ENCODE measurements around the gene SPINT1. TPM values are rescaled to one million over a fixed set of nuclear protein-coding genes. Genes with fewer than 3 reads are reported as not detected.

SPINT1 gene
- total RNA-seq, 1 experiment from 2014 or later: 123 TPM

- BruUV-seq (replicated peaks): no TSS peak
- Histone ChIP-seq H3K9ac (ENCODE audit: low read length) (no peak overlapping the region), H3K27me3 (ENCODE audit: insufficient read depth, low read length) (no peaks in the 10 kb centered on the region), H3K9me3 (ENCODE audit: control insufficient read depth in 1 of 2, insufficient read depth in 1 of 2, low read depth in 1 of 2, low read length in 2 of 2) (no peaks in the 10 kb centered on the region), H3K36me3 (ENCODE audit: control insufficient read depth in 1 of 2, insufficient read depth in 2 of 2, low read length in 2 of 2) (peaks cover 14% of the 10 kb centered on the region in 2 experiments; a peak in 3 of 4 replicates), H3K79me2 (ENCODE audit: insufficient read depth, low read length) (peaks cover 10% of the 10 kb centered on the region), H3K4me3 (replicated peaks in 1 of 2; ENCODE audit: low read depth in 1 of 2, low read length in 2 of 2) (no peak overlapping the region), H3K4me1 (ENCODE audit: control insufficient read depth in 1 of 2, insufficient read depth in 2 of 2, low read length in 2 of 2) (peaks cover 12 to 20% of the 10 kb centered on the region in 2 experiments), H3K4me2 (ENCODE audit: low read length) (no peak overlapping the region), H3K9me2 (ENCODE audit: insufficient read depth) (no peaks in the 10 kb centered on the region), H4K20me1 (ENCODE audit: insufficient read depth) (no peaks in the 10 kb centered on the region), H3K27ac (ENCODE audit: low read depth, low read length) (no peak overlapping the region; the same call in 1 of the 2 replicates), H2AFZ (ENCODE audit: low read depth, low read length, poor library complexity, severe bottlenecking) (no peak overlapping the region)
- ChIA-PET POLR2A (no interaction called here), RAD21 (ENCODE audit: low non-redundant PET in 1 of 2, low total read pairs in 2 of 2, uncharacterized antibody in 2 of 2, unreplicated experiment in 2 of 2) (no interaction called here), CTCF (no interaction called here)
- DNase-seq (ENCODE audit: low read depth, low spot score) (no peak), ATAC-seq (no peak)
- intact Hi-C loops (cut with micrococcal nuclease): no loop called here
- no peak for TF ChIP-seq POLR2A (IDR thresholded peaks at IDR 0.05; ENCODE audit: borderline replicate concordance, extremely low read depth, insufficient read depth, insufficient read length)
- TF ChIP-seq RAD21 (IDR thresholded peaks at IDR 0.05; ENCODE audit: low read depth): no peak
- TF ChIP-seq SIN3A (IDR thresholded peaks at IDR 0.05; ENCODE audit: low read depth): no peak
- TF ChIP-seq YY1 (IDR thresholded peaks at IDR 0.05; ENCODE audit: extremely low read depth, insufficient replicate concordance, low read depth, low read length): no peak
- TF ChIP-seq ATF3 (IDR thresholded peaks at IDR 0.05): no peak
- TF ChIP-seq ELF1 (IDR thresholded peaks at IDR 0.05; ENCODE audit: borderline replicate concordance, low read depth): no peak
- TF ChIP-seq SRF (IDR thresholded peaks at IDR 0.05; ENCODE audit: low read depth): no peak
- TF ChIP-seq FOSL1 (IDR thresholded peaks at IDR 0.05; ENCODE audit: low read depth): no peak
- no peak for TF ChIP-seq REST (IDR thresholded peaks at IDR 0.05; ENCODE audit: low read depth)
- TF ChIP-seq SP1 (IDR thresholded peaks at IDR 0.05; ENCODE audit: low read depth): no peak
- TF ChIP-seq ZBTB33 (IDR thresholded peaks at IDR 0.05; ENCODE audit: extremely low read depth, insufficient replicate concordance, low read length): no peak
- no peak for TF ChIP-seq CEBPB (IDR thresholded peaks at IDR 0.05; ENCODE audit: low read depth)
- no peak for TF ChIP-seq EZH2 (IDR thresholded peaks at IDR 0.05)
- TF ChIP-seq EGR1 (IDR thresholded peaks at IDR 0.05; ENCODE audit: low read depth): no peak
- no peak for TF ChIP-seq EZH2phosphoT487 (IDR thresholded peaks at IDR 0.05; ENCODE audit: borderline replicate concordance)
- TF ChIP-seq ZNF274 (IDR thresholded peaks at IDR 0.05; ENCODE audit: low read depth, low read length): no peak
- no peak for TF ChIP-seq JUND (IDR thresholded peaks at IDR 0.05)
These were observed 56.6 kb downstream of the SPINT1 start for GRCh38 chr15:40900256-40901052.
